Stimulated activated CD4-positive, alpha-beta T cell treated with anti-CD3 and anti-CD28 coated beads, Interleukin-4, amount 100 ng/mL, for 4 hours (primary cell): Measurements from ENCODE around the gene ADCK2.
"Not testable (repeated sequence)": the region's sequence is repeated elsewhere in the genome, so short reads cannot be mapped to it uniquely, and the experiment has no call there.

Source experiments
- DNase-seq, 2 experiments: peaks; one replicate each; pipeline ENCODE4 v3.0.0-alpha.2; 2020

Gene ADCK2, protein sequence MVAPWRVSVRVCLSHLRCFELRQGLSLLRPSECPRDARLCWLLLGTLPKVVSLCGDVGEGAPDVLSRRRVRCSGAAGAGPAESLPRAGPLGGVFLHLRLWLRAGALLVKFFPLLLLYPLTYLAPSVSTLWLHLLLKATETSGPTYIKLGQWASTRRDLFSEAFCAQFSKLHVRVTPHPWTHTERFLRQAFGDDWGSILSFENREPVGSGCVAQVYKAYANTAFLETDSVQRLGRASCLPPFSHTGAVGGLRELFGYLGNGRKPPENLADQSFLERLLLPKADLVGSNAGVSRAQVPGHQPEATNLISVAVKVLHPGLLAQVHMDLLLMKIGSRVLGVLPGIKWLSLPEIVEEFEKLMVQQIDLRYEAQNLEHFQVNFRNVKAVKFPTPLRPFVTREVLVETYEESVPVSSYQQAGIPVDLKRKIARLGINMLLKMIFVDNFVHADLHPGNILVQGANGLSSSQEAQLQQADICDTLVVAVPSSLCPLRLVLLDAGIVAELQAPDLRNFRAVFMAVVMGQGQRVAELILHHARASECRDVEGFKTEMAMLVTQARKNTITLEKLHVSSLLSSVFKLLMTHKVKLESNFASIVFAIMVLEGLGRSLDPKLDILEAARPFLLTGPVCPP

DNA sequence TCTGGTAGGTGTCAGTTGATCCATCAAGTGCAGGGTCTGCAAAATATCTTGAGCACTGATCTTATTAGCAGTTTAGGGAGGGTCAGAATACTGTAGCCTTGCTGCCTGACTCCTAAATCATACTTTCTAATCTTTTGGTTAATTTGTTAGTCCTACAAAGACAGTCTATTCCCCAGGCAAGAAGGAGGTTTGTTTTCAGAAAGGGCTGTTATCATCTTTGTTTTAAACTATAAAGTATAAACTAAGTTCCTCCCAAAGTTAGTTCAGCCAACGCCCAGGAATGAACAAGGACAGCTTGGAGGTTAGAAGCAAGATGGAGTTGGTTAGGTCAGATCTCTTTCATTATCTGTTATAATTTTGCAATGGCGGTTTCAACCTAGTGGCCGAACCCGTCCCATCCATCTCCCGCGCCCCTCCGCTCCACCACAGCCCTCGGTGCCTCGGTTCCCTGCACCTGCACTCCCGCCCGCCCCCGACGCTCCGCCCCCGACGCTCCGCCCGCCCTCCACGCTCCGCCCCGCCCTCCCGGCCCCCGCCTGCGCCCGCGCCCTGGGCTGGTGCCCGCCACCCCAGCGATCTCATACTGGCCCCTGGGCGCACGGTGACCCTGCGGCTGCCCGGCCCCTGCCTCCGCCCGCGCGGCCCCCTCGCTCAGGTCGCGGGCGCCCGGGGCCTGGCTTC, at the start of gene ADCK2:
TSS of gene ADCK2 (plus strand) at position 564 of the 681 bp plus-strand sequence. CDS start 386 bp downstream, outside the sequence.
- DNase-seq, result peak; percentile 52 to 68

DNA sequence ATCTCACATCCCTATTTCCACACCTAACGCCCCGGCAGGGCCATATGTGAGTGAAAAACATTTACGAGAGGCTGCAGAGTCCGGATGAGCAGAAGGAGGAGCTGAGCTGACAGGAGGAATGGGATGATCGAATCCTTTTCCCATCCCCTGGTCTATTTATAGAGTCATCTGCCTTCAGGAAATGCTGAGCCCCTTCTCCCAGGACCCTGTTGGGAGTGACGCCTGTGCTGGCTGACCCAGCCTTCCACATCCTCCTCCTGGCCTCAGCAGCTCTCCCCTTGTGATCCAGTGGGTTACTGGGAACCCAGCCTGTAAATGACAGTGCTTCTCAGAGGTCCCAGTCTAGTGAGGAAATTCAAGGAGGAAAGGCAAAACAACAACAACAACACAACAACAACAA, 48.8 kb upstream of the ADCK2 start:
- DNase-seq, result no peak

DNA sequence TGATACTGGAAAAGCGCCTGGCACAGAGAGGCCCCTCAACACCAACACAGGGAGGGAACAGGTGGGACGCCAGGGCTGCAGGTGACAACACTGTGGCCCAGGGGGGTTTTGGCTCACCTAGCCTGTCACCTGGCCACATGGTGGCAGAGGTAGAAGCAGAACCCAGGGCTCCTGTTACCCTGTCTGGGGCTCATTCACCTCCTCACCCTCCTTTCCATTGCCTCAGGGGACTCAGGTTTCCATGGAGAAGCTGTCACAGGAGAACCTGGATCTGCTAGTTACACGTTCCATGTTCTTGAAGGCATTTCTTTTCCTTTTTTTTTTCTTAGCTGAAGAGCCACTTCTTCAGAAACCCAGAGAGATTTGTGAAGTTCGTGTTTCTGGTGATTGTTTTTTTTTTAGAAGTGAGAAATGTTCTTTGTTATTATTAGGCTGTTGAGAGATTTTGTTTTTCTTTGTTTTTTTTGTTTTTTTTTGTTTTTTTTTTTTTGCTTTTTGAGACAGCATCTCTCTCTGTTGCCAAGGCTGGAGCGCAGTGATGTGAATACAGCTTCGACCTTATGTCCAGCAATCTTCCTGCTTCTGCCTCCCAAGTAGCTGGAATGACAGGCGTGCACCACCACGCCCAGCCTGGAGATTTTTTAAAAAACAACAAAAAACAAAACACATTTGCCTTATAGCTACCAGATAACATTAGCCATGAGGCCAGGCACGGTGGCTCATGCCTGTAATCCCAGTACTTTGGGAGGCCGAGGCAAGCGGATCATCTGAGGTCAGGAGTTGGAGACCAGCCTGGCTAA, 48.2 kb upstream of the ADCK2 start:
- DNase-seq, result no peak

GRCh38 chr7:140625192-140625558, 47.6 kb upstream of the ADCK2 start:
- DNase-seq, result not testable (repeated sequence)

DNA sequence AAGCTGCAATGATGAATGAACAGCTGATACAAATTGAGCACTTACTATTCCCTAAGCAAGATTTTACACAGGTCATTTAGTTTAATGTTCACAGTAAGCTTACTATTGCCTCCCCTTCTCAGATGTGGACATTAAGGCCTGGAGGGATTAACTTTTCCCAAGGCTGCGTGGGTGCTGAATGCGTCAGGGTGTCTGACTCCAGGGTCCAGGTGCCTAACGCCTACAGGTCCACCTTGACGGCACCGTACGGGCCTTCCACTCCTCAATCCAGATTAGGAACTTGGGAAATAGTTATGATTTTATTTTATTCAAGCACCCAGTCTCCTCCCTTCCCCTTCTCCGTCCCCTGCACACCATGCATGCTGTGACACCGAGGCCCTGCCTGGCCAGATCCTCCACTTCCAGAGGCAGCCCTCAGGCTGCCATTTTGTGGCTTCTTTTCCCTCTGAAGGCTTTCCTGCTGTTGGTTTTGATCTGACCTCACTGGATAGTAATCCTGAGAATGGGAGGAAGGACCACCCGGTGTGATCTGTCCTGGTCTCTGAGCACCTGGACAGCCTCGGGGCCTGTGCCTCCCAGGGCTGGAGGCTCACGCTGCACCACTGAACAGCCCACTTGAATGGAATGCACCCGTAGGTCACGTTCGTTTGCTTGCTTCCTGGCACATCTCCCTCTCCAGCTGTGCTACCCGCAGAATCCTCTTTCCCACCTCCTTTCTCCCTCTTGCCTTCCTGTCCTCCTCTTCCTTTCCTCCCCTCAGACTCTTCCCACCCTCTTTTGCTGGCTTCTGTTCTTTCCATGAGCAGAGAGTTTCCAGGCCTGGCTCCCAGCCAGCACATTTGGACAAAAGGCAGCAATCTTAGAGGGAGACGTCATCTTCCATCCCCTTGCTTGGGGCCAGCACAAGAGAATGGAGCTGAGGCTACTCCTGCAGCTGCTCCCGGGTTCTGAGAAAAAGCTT, 46.6 kb upstream of the ADCK2 start:
- no peak for DNase-seq

DNA sequence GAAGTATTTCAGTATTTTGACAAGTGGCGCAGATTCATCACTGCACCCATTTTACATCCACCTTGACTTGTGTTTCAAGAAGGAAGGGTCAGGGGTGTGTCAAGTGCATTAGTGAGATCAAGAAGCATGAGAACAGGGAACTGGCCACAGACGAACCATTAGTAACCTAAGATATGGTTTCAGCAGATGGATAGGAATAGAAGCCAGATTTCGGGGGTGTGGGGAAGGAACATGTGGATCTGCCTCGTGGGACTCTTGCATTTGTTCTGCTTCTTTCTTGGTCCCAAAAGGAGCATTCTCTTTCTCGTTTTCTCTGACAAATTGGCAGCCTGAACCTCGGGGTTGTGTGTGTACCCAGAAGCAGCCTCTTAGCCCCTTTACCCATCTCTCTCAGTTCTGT, 41.7 kb upstream of the ADCK2 start:
- DNase-seq, result no peak

GRCh38 chr7:140631602-140632001, 41.1 kb upstream of the ADCK2 start:
- no peak for DNase-seq

GRCh38 chr7:140635345-140635744, 37.4 kb upstream of the ADCK2 start:
- DNase-seq, result no peak

DNA sequence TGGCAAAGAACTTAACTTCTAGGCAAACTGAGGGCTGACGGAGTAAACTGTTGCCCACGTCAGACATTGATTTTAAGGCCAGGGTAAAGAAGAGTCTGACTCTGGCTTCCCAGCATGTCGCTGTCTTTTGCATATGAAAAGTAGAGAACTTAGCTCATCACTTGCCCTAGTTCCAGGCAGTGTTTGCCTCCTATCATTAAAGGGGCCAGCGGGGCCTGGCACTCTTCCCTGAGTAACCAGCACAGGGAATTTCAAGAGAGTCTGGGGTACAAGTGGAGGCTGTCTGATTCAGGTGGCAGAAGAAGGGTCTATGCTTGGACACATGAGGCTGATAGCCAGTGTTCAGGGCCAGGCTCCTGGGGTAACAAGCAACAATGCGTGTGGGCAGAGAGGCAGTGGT, 36.9 kb upstream of the ADCK2 start:
- DNase-seq, result no peak

- DNase-seq, result no peak
Measured at GRCh38 chr7:140637400-140637799, 35.3 kb upstream of the ADCK2 start.

- DNase-seq, result no peak
Measured at GRCh38 chr7:140638173-140638791, 34.5 kb upstream of the ADCK2 start.

- peak; percentile 22 to 42 for DNase-seq
Measured at GRCh38 chr7:140639366-140640053, 33.2 kb upstream of the ADCK2 start.

GRCh38 chr7:140640060-140640637, 32.6 kb upstream of the ADCK2 start:
- peak in 1 of 2 experiments; percentile 7 for DNase-seq

DNA sequence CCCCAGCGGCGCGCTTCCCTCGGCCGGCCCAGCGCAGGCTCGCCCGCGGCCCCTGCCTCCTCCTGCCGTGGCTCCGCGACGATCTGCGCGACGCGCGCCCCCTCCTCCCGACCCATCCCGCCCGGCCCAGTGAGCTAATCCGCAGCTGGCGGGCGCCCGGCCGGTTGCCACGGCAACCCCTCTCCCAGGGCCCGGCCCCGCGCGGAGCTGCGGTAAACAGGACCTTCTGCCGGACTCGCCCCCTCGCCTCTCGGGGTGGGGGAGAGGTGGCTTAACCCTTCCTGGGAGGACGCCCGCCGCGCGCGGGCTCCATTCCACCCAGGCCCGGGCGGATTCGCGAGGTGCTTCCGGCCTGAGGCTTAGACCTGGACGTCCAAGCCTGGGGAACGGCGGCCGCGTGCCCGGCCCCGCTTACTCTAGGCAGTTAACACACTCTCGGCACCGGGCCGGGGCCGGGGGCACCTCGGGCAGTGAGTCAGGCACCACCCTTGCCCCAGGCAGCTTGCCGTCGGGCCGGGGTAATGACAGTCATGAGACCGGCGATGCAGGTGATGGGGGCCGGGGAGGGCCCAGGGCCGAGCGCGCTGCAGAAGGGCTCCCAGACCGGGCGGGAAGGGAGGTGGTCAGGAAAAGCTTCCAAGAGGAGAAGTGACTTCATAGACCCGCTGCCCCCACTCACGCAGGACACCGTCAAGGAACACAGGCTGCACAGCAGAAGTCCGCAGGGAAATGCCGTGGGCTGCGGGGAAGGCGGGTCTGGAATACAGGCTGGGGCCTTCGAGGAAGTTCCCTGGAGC, 31.8 kb upstream of the ADCK2 start, which contains the start of gene DENND2A:
TSS of gene DENND2A (minus strand) at position 87 of the 797 bp plus-strand sequence. CDS start 38,416 bp downstream, outside the sequence.
- DNase-seq, result peak in 1 of 2 experiments; percentile 5

DNA sequence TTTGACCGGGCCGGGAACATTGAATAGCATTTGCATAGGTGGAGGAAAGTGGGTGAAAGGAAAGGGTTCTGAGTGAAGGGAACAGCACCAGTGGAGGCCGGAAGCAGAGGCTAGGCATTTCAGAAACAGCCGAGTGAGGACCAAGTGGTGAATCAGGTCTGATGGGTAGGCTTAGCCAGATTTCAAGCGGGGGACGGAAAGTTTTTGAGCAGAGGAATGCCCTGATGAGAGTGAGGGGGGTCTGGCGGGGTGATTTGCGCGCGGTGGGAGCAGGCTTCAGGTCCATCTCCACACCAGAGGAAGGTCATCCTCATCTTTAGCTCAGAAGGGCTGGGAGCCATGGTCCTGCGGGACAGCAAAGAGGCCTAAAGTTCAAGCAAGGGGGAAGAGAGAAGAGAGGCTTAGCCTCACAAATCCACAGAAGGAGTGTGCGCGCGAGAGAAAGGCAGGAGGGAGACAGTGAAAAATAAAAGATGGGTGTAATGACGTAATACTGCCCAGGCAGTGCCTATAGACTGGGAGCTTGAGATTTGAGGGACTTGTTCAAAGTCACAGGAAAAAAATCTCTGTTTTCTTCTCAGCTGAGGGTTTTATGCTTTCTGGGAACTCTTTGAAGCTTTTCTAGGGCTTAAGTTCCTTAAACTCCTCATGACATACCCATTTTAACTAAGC, 31.1 kb upstream of the ADCK2 start:
- DNase-seq, result no peak

- DNase-seq, result no peak
Measured at GRCh38 chr7:140643416-140643815, 29.3 kb upstream of the ADCK2 start.

GRCh38 chr7:140644761-140645160, 28.0 kb upstream of the ADCK2 start:
- DNase-seq, result not testable (repeated sequence)

GRCh38 chr7:140645166-140645900, 27.4 kb upstream of the ADCK2 start:
- no peak for DNase-seq
